IMR-90 (cell line): ENCODE results near the gene NPAS2.

Source experiments
- CTCF ChIP-seq: conservative IDR thresholded peaks from 2 replicates; pipeline ENCODE4 v1.5.1; 2012; ENCODE audit warnings: mild to moderate bottlenecking, low read depth, low read length, improper control_type of control experiment
- MAFK ChIP-seq: IDR thresholded peaks from 2 replicates; pipeline ENCODE4 v1.6.1; 2012; ENCODE audit warnings: low read depth, low read length, improper control_type of control experiment
- MXI1 ChIP-seq: IDR thresholded peaks from 2 replicates; pipeline ENCODE4 v1.6.1; 2012; ENCODE audit warnings: low read depth, mild to moderate bottlenecking, low read length, moderate library complexity, borderline replicate concordance
- RCOR1 ChIP-seq: IDR thresholded peaks from 2 replicates; pipeline ENCODE4 v1.6.1; 2012; ENCODE audit warnings: mild to moderate bottlenecking, low read length, improper control_type of control experiment; ENCODE audit not compliant: insufficient replicate concordance

- TF ChIP-seq CTCF = no peak
- TF ChIP-seq MAFK = no peak
- TF ChIP-seq MXI1 = no peak
- no peak for TF ChIP-seq RCOR1
These were observed 750 bp downstream of the NPAS2 start for GRCh38 chr2:100820523-100821254.
